ENCODE results near the gene SCIN.
"Not testable (repeated sequence)": the region's sequence is repeated elsewhere in the genome, so short reads cannot be mapped to it uniquely, and the experiment has no call there.

Gene SCIN

DNA sequence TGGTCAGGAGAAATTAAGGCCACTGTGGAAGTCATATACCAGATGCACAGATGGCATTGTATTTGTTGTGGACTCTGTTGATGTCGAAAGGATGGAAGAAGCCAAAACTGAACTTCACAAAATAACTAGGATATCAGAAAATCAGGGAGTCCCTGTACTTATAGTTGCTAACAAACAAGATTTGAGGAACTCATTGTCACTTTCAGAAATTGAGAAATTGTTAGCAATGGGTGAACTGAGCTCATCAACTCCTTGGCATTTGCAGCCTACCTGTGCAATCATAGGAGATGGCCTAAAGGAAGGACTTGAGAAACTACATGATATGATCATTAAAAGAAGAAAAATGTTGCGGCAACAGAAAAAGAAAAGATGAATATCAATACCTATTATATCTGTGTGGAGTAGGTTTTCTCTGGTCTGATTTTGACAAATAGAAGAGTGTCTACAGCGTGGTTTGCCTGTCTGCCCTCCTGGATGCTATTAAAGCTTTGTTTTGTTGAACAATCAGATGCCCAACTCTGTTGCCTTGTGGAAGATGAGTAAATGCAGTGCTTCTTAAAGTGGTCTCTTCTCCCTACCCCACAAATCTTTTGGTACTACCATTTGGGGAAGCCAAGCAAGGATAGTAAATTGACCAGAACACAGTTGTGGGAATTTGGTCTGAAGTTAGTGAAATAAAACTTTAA, 118.1 kb downstream of the SCIN start:
- H3K4me1 ChIP-seq (ENCODE audit: insufficient read depth, low read length); H3K9me3 ChIP-seq (ENCODE audit: control insufficient read depth, insufficient read depth, low read length); H3K36me3 ChIP-seq (ENCODE audit: insufficient read depth, low read length): not testable (repeated sequence)
- H3K9ac ChIP-seq (ENCODE audit: low read depth, low read length) = peak overlapping the region; percentile 44

DNA sequence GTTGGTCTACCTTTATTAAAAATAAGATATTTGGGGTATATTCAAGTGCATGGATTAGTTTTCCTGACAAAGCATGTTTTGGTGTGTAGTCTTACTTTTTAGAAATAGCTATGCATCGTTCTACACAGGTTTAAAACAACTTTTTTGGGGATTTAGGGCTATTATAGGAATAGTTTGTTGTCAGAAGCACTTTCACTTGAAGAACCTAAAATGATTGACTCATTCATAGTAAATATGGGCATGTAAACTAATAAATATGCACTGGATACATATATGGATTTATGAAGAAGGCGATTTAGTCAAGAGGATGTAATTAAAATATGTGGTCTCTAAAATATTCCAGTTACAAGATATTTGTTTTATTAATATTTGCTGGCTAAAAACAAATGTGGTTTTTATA, 118.9 kb downstream of the SCIN start:
- H3K4me1 ChIP-seq (ENCODE audit: insufficient read depth, low read length) = 0 out of 2 replicates have a peak, but pooled peaks cover 3% of the 10 kb centered on the region
- H3K9ac ChIP-seq (ENCODE audit: low read depth, low read length) = peak overlapping the region; percentile 44
- no peaks in the 10 kb centered on the region for H3K9me3 ChIP-seq (ENCODE audit: control insufficient read depth, insufficient read depth, low read length)
- H3K36me3 ChIP-seq (ENCODE audit: insufficient read depth, low read length) = no peaks in the 10 kb centered on the region

DNA sequence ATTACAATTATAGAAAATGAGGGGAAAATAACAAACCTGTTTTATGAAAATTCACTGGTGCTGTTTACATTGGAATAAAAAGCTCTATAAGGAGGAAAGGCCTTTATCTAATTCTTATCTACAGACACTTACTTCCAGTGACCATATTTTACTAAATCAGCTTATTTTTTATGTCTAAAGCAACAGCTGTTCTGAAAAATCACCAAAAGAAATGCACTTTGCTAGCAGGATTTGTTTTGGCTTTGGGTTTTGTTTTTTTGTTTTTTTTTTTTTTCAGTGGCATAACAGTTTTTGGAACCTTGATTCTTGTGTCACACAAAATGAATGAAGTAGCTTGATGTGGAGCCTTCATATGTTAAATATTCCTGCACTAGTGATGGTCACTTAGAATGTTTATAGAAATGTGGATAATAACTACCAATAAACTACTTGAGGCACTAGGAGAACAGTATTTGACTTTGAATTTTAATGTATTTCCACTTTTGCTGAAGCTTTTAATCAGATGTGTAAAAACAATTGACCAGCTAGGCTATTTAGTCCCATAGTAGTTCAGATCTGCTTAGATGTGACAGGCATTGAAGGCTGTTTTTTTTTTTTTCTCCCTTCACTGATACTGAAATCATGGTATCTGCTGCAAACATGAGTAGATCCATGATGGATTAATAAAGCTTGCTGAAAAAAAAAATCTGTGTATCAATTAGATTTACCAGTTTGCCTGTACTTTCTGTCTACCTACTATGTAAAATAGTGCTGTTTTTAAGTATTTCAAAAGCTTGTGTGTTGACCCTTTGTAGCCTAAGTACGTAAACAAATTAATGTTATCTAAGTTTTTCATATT, 119.7 kb downstream of the SCIN start:
- no peaks in the 10 kb centered on the region for H3K36me3 ChIP-seq (ENCODE audit: insufficient read depth, low read length)
- H3K4me1 ChIP-seq (ENCODE audit: insufficient read depth, low read length) = peaks cover 3% of the 10 kb centered on the region; the same call in 1 of the 2 replicates
- H3K9me3 ChIP-seq (ENCODE audit: control insufficient read depth, insufficient read depth, low read length) = no peaks in the 10 kb centered on the region
- H3K9ac ChIP-seq (ENCODE audit: low read depth, low read length) = peak overlapping the region; percentile 33

DNA sequence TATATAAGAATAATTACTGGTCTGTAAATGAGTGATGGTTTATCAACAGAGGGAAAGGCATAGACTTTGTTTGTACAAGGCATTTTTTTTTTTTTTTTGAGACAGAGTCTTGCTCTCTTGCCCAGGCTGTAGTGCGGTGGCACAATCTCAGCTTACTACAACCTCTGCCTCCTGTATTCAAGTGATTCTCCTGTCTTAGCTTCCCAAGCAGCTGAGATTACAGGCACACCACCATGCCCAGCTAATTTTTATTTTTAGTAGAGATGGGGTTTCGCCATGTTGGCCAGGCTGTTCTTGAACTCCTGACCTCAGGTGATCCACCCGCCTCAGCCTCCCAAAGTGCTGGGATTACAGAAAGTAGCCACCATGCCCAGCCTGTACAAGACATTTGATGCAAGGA, 120.9 kb downstream of the SCIN start:
- not testable (repeated sequence) for H3K9ac ChIP-seq (ENCODE audit: low read depth, low read length); H3K36me3 ChIP-seq (ENCODE audit: insufficient read depth, low read length); H3K4me1 ChIP-seq (ENCODE audit: insufficient read depth, low read length); H3K9me3 ChIP-seq (ENCODE audit: control insufficient read depth, insufficient read depth, low read length)

DNA sequence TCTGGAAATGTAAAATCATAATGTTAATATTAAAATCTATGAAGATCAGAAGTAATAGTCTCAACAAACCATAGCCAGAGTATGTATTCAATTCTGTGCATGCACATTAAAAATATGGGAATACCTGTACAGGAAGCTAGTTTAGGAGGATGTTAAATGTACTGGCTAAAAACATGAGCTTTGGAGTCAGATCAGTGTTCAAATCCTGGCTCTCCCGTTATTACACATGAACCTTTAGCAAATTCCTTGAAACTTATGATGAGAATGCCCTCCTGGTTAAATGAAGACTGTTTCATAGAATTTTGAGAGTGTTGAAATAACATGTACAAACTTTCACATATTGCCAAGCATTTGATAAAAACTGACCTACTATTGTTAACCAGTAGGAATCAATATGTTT, 121.5 kb downstream of the SCIN start:
- H3K9me3 ChIP-seq (ENCODE audit: control insufficient read depth, insufficient read depth, low read length) = no peaks in the 10 kb centered on the region; the same call in 1 of the 2 replicates
- H3K4me1 ChIP-seq (ENCODE audit: insufficient read depth, low read length) = no peaks in the 10 kb centered on the region; the same call in 1 of the 2 replicates
- H3K36me3 ChIP-seq (ENCODE audit: insufficient read depth, low read length) = no peaks in the 10 kb centered on the region
- no peak overlapping the region for H3K9ac ChIP-seq (ENCODE audit: low read depth, low read length)

DNA sequence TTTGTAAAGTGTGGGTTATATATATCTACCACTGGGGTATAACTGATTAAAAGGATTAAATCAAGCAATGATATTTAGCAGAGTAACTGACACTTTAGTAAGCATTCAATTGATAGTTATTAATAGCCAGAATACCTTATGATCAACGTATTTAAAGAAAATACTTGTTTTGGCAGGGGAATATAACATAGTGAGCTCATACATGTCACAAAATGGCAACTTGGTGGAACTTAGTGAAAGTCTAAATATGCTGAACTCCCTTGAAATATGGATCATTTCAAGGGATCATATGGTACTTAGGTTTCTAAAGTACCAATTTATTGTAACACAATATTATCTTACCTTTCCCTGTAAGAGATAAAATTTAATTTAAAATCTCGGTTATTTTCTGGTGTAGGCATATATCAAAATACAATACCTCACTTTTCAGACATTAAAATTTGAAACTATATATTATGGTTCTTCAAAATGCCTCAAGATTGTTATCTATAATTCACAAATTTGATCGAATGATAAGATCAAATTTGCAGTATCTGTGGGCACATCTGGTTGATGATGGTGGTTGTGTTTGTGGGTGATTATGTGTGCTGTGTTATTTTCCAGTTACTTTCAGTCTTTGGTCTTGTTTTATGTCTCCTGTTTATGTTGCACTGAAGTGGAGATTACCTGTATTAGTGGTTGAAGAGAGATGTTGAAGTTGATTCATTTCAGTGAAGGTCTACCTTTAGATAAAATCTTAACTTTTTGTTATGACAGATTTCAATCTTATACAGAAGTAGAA, 122.1 kb downstream of the SCIN start:
- H3K9ac ChIP-seq (ENCODE audit: low read depth, low read length) = no peak overlapping the region
- no peaks in the 10 kb centered on the region for H3K36me3 ChIP-seq (ENCODE audit: insufficient read depth, low read length)
- H3K4me1 ChIP-seq (ENCODE audit: insufficient read depth, low read length) = no peaks in the 10 kb centered on the region; the same call in 1 of the 2 replicates
- H3K9me3 ChIP-seq (ENCODE audit: control insufficient read depth, insufficient read depth, low read length) = no peaks in the 10 kb centered on the region; the same call in 1 of the 2 replicates

DNA sequence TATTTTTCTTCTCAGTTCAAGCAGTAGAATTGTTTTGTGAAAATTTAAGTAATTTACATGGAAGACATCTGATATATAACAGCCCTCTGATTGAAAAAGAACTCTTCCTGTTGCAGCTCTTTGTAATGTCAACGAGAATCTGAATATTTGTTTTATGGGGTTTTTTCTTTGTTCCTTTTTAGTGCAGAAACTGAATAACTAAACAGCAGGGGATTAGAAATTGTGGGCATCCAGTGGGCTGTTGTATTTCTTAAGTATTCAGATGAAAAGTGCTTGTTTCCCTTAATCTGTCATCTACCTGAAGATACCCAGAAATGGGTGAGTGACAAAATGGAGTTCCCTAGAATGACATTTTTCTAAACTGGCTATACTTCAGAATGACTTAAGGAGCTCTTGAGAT, 124.3 kb downstream of the SCIN start:
- no peaks in the 10 kb centered on the region for H3K36me3 ChIP-seq (ENCODE audit: insufficient read depth, low read length)
- no peaks in the 10 kb centered on the region; the same call in 1 of the 2 replicates for H3K9me3 ChIP-seq (ENCODE audit: control insufficient read depth, insufficient read depth, low read length)
- H3K9ac ChIP-seq (ENCODE audit: low read depth, low read length) = no peak overlapping the region
- no peaks in the 10 kb centered on the region; the same call in 1 of the 2 replicates for H3K4me1 ChIP-seq (ENCODE audit: insufficient read depth, low read length)

DNA sequence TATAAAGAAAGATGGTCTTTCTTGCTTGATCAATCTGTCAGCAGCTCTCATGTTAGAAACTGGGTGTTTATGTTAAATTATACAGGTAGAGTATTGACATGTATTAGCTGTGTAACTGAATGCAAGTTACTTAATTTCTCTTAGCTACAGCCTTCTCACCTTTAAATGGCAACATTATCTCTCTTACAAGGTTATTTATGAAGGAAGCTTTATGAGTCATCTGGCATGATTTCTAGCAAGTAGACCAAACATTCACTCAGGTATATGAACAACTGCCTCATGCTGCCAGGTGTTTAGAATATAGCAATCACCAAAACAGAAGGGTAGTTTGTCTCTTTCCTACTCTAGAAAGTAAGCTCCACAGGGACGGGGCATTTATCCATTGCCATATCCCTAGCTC, 125.4 kb downstream of the SCIN start:
- Histone ChIP-seq H3K36me3 (ENCODE audit: insufficient read depth, low read length) (no peaks in the 10 kb centered on the region), H3K4me1 (ENCODE audit: insufficient read depth, low read length) (no peaks in the 10 kb centered on the region; the same call in 1 of the 2 replicates), H3K9me3 (ENCODE audit: control insufficient read depth, insufficient read depth, low read length) (peaks cover 1% of the 10 kb centered on the region; the same call in 1 of the 2 replicates), H3K9ac (ENCODE audit: low read depth, low read length) (no peak overlapping the region)

DNA sequence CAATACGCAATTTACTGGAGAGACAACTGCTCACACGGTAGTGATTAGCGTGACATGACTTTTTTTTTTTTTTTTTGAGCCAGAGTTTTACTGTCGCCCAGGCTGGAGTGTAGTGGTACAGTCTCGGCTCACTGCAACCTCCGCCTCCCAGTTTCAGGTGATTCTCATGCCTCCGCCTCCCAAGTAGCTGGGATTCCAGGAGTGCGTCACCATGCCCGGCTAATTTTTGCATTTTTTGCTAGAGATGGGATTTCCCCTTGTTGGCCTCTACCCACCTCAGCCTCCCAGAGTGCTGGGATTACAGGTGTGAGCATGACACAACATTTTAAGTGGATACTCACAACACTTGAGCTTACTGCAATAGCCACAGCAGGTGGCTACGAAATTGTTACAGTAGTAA, 128.8 kb downstream of the SCIN start:
- Histone ChIP-seq H3K36me3 (ENCODE audit: insufficient read depth, low read length) (peaks cover 3% of the 10 kb centered on the region; the same call in 1 of the 2 replicates), H3K9ac (ENCODE audit: low read depth, low read length) (no peak overlapping the region), H3K4me1 (ENCODE audit: insufficient read depth, low read length) (no peaks in the 10 kb centered on the region; the same call in 1 of the 2 replicates), H3K9me3 (ENCODE audit: control insufficient read depth, insufficient read depth, low read length) (peaks cover 13% of the 10 kb centered on the region)

DNA sequence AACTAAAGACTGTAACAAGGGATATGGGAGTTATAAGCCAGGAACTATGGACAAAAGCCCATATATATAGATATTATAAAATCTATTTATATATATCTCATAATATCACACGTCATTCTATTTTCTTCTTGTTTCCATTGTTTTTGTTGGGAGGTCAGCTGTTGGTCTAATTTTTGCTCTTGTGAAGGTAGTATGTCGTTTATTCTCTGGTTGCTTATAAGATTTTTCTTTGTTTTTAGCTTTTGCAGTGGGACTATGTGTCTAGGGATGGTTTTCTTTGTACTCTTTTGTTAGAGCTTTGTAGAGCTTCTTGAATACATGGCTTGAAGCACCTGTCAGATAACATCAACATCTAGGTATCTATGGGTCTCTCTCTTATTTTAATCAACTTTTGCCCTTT, 130.9 kb downstream of the SCIN start:
- Histone ChIP-seq H3K9ac (ENCODE audit: low read depth, low read length) (no peak overlapping the region), H3K9me3 (ENCODE audit: control insufficient read depth, insufficient read depth, low read length) (peaks cover 13% of the 10 kb centered on the region), H3K4me1 (ENCODE audit: insufficient read depth, low read length) (no peaks in the 10 kb centered on the region), H3K36me3 (ENCODE audit: insufficient read depth, low read length) (peaks cover 3% of the 10 kb centered on the region; the same call in 1 of the 2 replicates)

DNA sequence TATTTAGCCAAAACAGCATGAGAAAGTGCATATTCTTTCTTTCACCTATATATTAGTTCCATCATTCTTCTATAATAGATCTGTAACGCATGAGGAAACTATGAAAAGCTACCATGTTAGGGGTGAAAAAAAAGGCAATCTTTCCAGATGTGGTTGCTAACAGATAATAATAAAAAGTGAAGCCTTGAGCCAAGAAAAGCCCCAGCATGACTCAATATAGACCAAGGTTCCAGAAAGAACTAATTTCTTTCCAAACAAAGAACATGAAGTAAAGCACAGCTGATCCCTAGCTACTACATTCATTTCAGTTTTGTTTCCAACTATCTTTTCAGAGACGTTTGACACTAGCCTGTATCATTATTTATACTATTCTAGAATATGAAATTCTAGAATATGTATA, 133.4 kb downstream of the SCIN start:
- Histone ChIP-seq H3K36me3 (ENCODE audit: insufficient read depth, low read length) (peaks cover 3% of the 10 kb centered on the region; the same call in 1 of the 2 replicates), H3K9ac (ENCODE audit: low read depth, low read length) (no peak overlapping the region)

DNA sequence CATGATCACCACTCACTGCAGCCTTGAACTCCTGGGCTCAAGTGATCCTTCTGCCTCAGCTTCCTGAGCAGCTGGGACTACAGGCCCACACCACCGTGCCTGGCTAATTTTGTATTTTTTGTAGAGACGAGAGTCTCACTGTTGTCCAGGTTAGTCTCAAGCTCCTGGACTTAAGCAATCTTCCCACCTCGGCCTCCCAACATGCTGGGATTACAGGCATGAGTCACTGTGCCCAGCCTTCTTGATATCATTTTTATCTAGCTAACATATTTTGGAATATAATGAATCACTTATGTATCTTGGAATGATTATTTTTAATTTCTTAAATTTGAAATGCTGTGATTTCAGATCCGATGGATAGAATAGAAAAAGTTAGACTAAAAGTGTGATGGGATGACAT, 135.4 kb downstream of the SCIN start:
- Histone ChIP-seq H3K9ac (ENCODE audit: low read depth, low read length) (no peak overlapping the region), H3K9me3 (ENCODE audit: control insufficient read depth, insufficient read depth, low read length) (peaks cover 13% of the 10 kb centered on the region), H3K36me3 (ENCODE audit: insufficient read depth, low read length) (peaks cover 3% of the 10 kb centered on the region; the same call in 1 of the 2 replicates), H3K4me1 (ENCODE audit: insufficient read depth, low read length) (peaks cover 7% of the 10 kb centered on the region)

More for the DNA sequence above, 133.4 kb downstream of the SCIN start:
- peaks cover 7% of the 10 kb centered on the region for H3K4me1 ChIP-seq (ENCODE audit: insufficient read depth, low read length)
- peaks cover 13% of the 10 kb centered on the region for H3K9me3 ChIP-seq (ENCODE audit: control insufficient read depth, insufficient read depth, low read length)

DNA sequence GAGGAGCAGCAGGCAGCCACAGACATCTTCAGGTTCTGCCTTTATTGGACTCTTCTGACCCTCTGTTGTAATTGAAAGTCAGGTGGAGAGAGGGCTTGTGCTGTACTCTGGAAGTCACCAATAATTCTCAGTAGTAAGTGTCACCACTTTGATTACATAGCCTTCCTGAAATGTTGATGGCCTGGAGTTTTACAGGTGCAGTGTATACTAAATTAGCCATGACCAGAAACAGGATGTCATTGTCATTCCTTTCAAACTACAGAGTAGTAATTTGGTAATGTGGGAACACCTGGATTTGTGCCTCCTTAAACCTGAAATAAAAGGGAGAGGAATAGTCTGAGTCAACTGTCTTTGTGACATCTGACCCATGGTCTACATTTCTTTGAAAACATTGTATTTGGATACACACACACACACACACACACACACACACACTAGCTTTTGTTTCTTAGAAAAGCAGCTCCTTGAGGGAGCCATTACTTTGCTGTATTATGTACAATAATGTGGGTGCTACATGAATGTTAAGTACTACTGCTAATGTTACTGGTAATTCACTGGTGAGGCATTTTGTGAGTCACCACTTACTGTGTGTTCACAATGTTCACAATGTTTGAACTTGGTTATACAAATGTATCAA, 136.5 kb downstream of the SCIN start:
- Histone ChIP-seq H3K9ac (ENCODE audit: low read depth, low read length) (no peak overlapping the region), H3K4me1 (ENCODE audit: insufficient read depth, low read length) (peaks cover 7% of the 10 kb centered on the region), H3K36me3 (ENCODE audit: insufficient read depth, low read length) (peaks cover 3% of the 10 kb centered on the region; the same call in 1 of the 2 replicates), H3K9me3 (ENCODE audit: control insufficient read depth, insufficient read depth, low read length) (peaks cover 2% of the 10 kb centered on the region)

DNA sequence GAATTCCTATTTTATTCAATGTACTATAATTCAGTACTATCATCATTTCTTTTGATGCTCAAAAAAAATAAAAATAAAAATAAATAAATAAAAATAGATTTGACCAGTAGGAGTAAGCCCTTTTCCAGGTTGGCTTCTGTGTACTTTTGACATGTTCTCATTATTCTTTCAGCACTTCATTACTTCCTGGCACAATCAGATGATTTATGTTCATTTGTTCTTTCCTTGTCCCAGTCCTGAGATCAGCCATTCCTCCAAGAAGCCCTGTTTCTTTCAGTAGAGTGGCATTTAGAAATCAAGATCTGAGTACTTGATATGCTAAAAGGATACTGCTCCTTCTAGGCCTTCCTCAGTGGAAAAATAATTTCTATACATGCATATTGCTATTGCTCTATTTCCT, 137.8 kb downstream of the SCIN start:
- Histone ChIP-seq H3K4me1 (ENCODE audit: insufficient read depth, low read length) (peaks cover 13% of the 10 kb centered on the region), H3K9me3 (ENCODE audit: control insufficient read depth, insufficient read depth, low read length) (no peaks in the 10 kb centered on the region), H3K36me3 (ENCODE audit: insufficient read depth, low read length) (no peaks in the 10 kb centered on the region), H3K9ac (ENCODE audit: low read depth, low read length) (no peak overlapping the region)
